Bone marrow (tissue), 2 donors: ENCODE measurements around the gene SIGLEC15.
"Not testable (repeated sequence)": the region's sequence is repeated elsewhere in the genome, so short reads cannot be mapped to it uniquely, and the experiment has no call there.

Source experiments
- DNase-seq, 2 donors: peaks; one replicate each; lab custom pipeline; 2025; lab: John Stamatoyannopoulos, UW

Gene SIGLEC15

GRCh38 chr18:45844938-45845337 lies 19.5 kb downstream of the SIGLEC15 start:
- no peak for DNase-seq

GRCh38 chr18:45845410-45845809 lies 19.9 kb downstream of the SIGLEC15 start:
- DNase-seq: no peak

GRCh38 chr18:45847119-45847518 lies 21.6 kb downstream of the SIGLEC15 start:
- DNase-seq: no peak

GRCh38 chr18:45848643-45849042 lies 23.2 kb downstream of the SIGLEC15 start:
- DNase-seq: not testable (repeated sequence)

- no peak for DNase-seq
These were observed 24.1 kb downstream of the SIGLEC15 start for GRCh38 chr18:45849529-45849928.

- no peak for DNase-seq
These were observed 24.5 kb downstream of the SIGLEC15 start for GRCh38 chr18:45850021-45850420.

- DNase-seq: no peak
These were observed 25.9 kb downstream of the SIGLEC15 start for GRCh38 chr18:45851161-45851925.

GRCh38 chr18:45852631-45853030 lies 27.2 kb downstream of the SIGLEC15 start:
- no peak for DNase-seq

- no peak for DNase-seq
These were observed 28.6 kb downstream of the SIGLEC15 start for GRCh38 chr18:45854036-45854586.

GRCh38 chr18:45856531-45856930 lies 31.1 kb downstream of the SIGLEC15 start:
- DNase-seq: no peak

- DNase-seq: no peak
These were observed 33.9 kb downstream of the SIGLEC15 start for GRCh38 chr18:45859334-45859733.

GRCh38 chr18:45860492-45860891 lies 35.0 kb downstream of the SIGLEC15 start:
- no peak for DNase-seq

- no peak for DNase-seq
These were observed 35.5 kb downstream of the SIGLEC15 start for GRCh38 chr18:45860971-45861370.

- no peak for DNase-seq
These were observed 36.5 kb downstream of the SIGLEC15 start for GRCh38 chr18:45861926-45862325.

- no peak for DNase-seq
These were observed 38.0 kb downstream of the SIGLEC15 start for GRCh38 chr18:45863469-45863868.

GRCh38 chr18:45864081-45864480 lies 38.6 kb downstream of the SIGLEC15 start:
- DNase-seq: no peak

GRCh38 chr18:45865466-45865865 lies 40.0 kb downstream of the SIGLEC15 start:
- no peak for DNase-seq

- DNase-seq: no peak
These were observed 44.9 kb downstream of the SIGLEC15 start for GRCh38 chr18:45870419-45870818.

- no peak for DNase-seq
These were observed 46.1 kb downstream of the SIGLEC15 start for GRCh38 chr18:45871431-45872084.

- DNase-seq: no peak
These were observed 49.2 kb downstream of the SIGLEC15 start for GRCh38 chr18:45874491-45875184.

GRCh38 chr18:45876161-45876560 lies 50.7 kb downstream of the SIGLEC15 start:
- no peak for DNase-seq

GRCh38 chr18:45877403-45877802 lies 51.9 kb downstream of the SIGLEC15 start:
- no peak for DNase-seq
